Trophoblast cell (in vitro differentiated cells and primary cell): ENCODE measurements around the gene AOPEP.
A peak's percentile ranks its signal among the peaks of the same experiment; 100 is the strongest.

Experiments
- DNase-seq, 2 donors: peaks; one replicate each; pipeline ENCODE4 v3.0.0-alpha.2; 2016
- H2AFZ ChIP-seq: 2 replicates; pipeline ENCODE4 v1.6.1; 2013; ENCODE audit warnings: low read length, moderate library complexity, mild to moderate bottlenecking; ENCODE audit not compliant: insufficient read depth, poor library complexity
- H2AK5ac ChIP-seq: 2 replicates; pipeline ENCODE4 v1.6.1; 2013; ENCODE audit warnings: mild to moderate bottlenecking, low read length
- H2BK120ac ChIP-seq: 2 replicates; pipeline ENCODE4 v1.6.1; 2013; ENCODE audit warnings: low read length, mild to moderate bottlenecking, moderate library complexity; ENCODE audit not compliant: insufficient read depth, poor library complexity
- H2BK12ac ChIP-seq: 2 replicates; pipeline ENCODE4 v1.6.1; 2013; ENCODE audit warnings: mild to moderate bottlenecking, low read length, moderate library complexity
- H2BK5ac ChIP-seq: 2 replicates; pipeline ENCODE4 v1.6.1; 2013; ENCODE audit warnings: low read length, low read depth, moderate library complexity, mild to moderate bottlenecking; ENCODE audit not compliant: poor library complexity
- H3K14ac ChIP-seq: 2 replicates; pipeline ENCODE4 v1.6.1; 2013; ENCODE audit warnings: mild to moderate bottlenecking, low read length
- H3K18ac ChIP-seq: 2 replicates; pipeline ENCODE4 v1.6.1; 2013; ENCODE audit warnings: mild to moderate bottlenecking, low read length
- H3K23ac ChIP-seq: 2 replicates; pipeline ENCODE4 v1.6.1; 2013; ENCODE audit warnings: low read length
- H3K27ac ChIP-seq: 2 replicates; pipeline ENCODE4 v1.5.1; 2013; ENCODE audit warnings: low read depth, mild to moderate bottlenecking, inconsistent platforms, low read length, moderate library complexity
- H3K27me3 ChIP-seq: 2 replicates; pipeline ENCODE4 v1.6.1; 2013; ENCODE audit warnings: inconsistent platforms, mild to moderate bottlenecking, low read length, moderate library complexity; ENCODE audit not compliant: insufficient read depth
- H3K36me3 ChIP-seq, 2 experiments: 1 replicate in 1 of 2; 2 replicates in 1 of 2; pipeline ENCODE4 v1.6.1; 2013; ENCODE audit warnings: low read length in 2 of 2, mild to moderate bottlenecking in 2 of 2, moderate library complexity in 1 of 2; ENCODE audit not compliant: insufficient read depth in 2 of 2, control insufficient read depth in 1 of 2
- H3K4ac ChIP-seq: 2 replicates; pipeline ENCODE4 v1.6.1; 2013; ENCODE audit warnings: low read depth, mild to moderate bottlenecking, low read length, moderate library complexity
- H3K4me1 ChIP-seq, 2 experiments: 1 replicate in 1 of 2; 2 replicates in 1 of 2; pipeline ENCODE4 v1.6.1; 2013; ENCODE audit warnings: low read length in 2 of 2, mild to moderate bottlenecking in 2 of 2, moderate library complexity in 1 of 2; ENCODE audit not compliant: insufficient read depth in 2 of 2, control insufficient read depth in 1 of 2
- H3K4me2 ChIP-seq: 2 replicates; pipeline ENCODE4 v1.6.1; 2013; ENCODE audit warnings: inconsistent platforms, mild to moderate bottlenecking, low read length, moderate library complexity
- H3K4me3 ChIP-seq: 2 replicates; pipeline ENCODE4 v1.5.1; 2013; ENCODE audit warnings: mild to moderate bottlenecking, low read depth, low read length, inconsistent platforms
- H3K79me1 ChIP-seq: one replicate; pipeline ENCODE4 v1.6.1; 2013; ENCODE audit warnings: low read length
- H3K79me2 ChIP-seq: 2 replicates; pipeline ENCODE4 v1.6.1; 2013; ENCODE audit warnings: low read length, mild to moderate bottlenecking; ENCODE audit not compliant: control insufficient read depth, insufficient read depth, poor library complexity
- H3K9ac ChIP-seq: 2 replicates; pipeline ENCODE4 v1.6.1; 2013; ENCODE audit warnings: mild to moderate bottlenecking, low read length
- H3K9me3 ChIP-seq: 2 replicates; pipeline ENCODE4 v1.6.1; 2013; ENCODE audit warnings: low read depth, mild to moderate bottlenecking, control low read depth, inconsistent platforms, low read length; ENCODE audit not compliant: insufficient read depth
- H4K12ac ChIP-seq: 2 replicates; pipeline ENCODE4 v1.6.1; 2013; ENCODE audit warnings: low read depth, mild to moderate bottlenecking, low read length, moderate library complexity
- H4K8ac ChIP-seq: 2 replicates; pipeline ENCODE4 v1.6.1; 2013; ENCODE audit warnings: low read depth, mild to moderate bottlenecking, low read length, moderate library complexity
- H4K91ac ChIP-seq: one replicate; pipeline ENCODE4 v1.6.1; 2013; ENCODE audit warnings: low read depth, mild to moderate bottlenecking, low read length, moderate library complexity
- WGBS: extraction: QIAGEN DNeasy Blood & Tissue Kit; methylation state at CpG from one replicate; pipeline ENCODE4 v1.1.7; 2013; ENCODE audit warnings: missing lambda C conversion rate; ENCODE audit not compliant: insufficient read length, insufficient coverage; ENCODE audit errors: extremely low coverage; 5-methylcytosine and 5-hydroxymethylcytosine counted together

The AOPEP gene

DNA sequence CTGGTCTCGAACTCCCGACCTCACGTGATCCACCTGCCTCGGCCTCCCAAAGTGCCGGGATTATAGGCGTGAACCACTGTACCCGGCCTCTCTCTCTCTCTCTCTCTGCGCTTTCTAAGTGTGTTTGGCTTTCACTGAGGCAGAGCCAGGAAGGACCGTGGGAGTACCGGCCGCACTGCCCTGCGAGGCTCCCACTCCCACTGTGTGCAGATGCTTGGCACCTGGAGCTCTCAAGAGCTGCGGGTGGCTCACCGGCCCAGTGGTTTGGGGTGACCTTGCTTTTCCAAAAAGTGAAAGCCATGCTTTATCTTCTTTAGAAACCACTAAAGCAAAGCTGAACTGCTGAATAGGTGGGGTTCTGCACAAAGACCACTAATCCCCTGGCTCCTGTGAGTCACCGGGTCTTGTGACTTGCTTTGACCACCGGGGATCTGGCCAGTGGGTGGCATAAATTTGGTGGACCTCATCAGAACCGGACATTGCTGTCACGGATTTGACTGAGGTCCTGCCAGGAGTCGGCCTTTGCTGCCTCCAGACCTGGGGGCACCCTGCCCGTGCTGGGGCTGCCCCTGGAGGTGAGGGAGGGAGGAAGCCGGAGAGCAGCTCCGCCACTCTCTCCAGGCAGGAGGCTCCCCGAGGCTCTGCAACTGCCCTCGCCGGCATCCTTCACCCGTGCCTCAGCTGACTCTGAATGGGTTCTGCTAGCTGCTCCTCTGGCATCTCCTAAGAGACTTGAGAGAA is 362.1 kb downstream of the AOPEP start:
- DNase-seq, result no peak
- no peak overlapping the region for H3K4me2 ChIP-seq
- no peak overlapping the region for H3K23ac ChIP-seq
- peak overlapping the region; percentile 35 for H2BK120ac ChIP-seq
- no peak overlapping the region for H2AK5ac ChIP-seq
- peak overlapping the region; percentile 23 for H2BK12ac ChIP-seq
- no peak overlapping the region for H4K12ac ChIP-seq
- peak overlapping the region; percentile 24 for H4K8ac ChIP-seq
- peaks cover 36 to 37% of the 10 kb centered on the region in 2 experiments for H3K36me3 ChIP-seq
- no peak overlapping the region for H3K4ac ChIP-seq
- peaks cover 35 to 48% of the 10 kb centered on the region in 2 experiments for H3K4me1 ChIP-seq
- H3K79me1 ChIP-seq, result peaks cover 33% of the 10 kb centered on the region
- no peak overlapping the region for H2BK5ac ChIP-seq
- no CpG with 5 or more reads among the region's 26 CpGs for WGBS
- no peak overlapping the region for H2AFZ ChIP-seq
- no peaks in the 10 kb centered on the region for H3K27me3 ChIP-seq
- H3K79me2 ChIP-seq, result peaks cover 4% of the 10 kb centered on the region
- H3K14ac ChIP-seq, result no peak overlapping the region
- peak overlapping the region; percentile 41 for H3K18ac ChIP-seq
- no peak overlapping the region for H3K9ac ChIP-seq
- H3K9me3 ChIP-seq, result no peaks in the 10 kb centered on the region
- H4K91ac ChIP-seq, result peak overlapping the region; percentile 51
- H3K4me3 ChIP-seq, result no peak overlapping the region
- H3K27ac ChIP-seq, result no peak overlapping the region

DNA sequence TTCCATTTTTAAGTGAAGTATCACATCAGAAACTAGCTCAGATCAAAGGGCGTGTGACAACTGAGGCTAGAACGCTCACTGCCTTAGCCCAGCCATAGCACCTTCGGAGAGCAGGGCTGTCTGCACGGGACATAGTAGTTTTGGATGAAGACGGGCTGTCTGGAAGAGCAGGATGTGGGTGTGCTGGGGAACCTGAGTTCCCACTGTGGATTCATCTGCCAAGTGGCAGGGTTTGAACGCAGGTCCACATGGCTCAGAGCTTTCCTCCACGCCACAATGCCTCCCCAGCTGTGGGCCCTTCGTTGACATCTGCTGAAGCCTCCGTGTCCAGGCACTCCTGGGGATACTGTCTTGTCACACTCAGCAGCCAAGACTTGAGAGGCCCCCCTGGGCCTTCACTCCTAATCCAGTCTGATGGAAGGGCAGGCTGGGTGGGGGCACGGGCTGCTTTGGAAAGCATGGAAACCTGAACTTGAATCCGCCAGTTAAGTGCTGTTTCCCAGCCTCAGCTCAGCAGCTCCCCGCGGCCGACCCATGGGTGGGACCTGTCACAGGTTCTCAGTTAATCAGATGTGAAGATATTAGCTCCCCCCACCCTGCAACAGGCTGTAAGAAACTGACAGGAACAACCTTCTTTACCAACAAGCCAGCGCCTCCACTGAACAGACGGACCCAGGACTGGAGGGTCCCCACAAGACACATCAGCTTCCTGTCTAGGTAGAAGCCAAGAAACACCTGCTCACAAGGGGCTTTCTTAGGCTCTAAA is 362.9 kb downstream of the AOPEP start:
- H2BK5ac ChIP-seq, result no peak overlapping the region
- H4K8ac ChIP-seq, result peak overlapping the region; percentile 16
- no peak overlapping the region for H3K27ac ChIP-seq
- no peaks in the 10 kb centered on the region for H3K9me3 ChIP-seq
- peaks cover 33% of the 10 kb centered on the region in 2 experiments for H3K36me3 ChIP-seq
- H2AK5ac ChIP-seq, result peak overlapping the region; percentile 60
- H4K91ac ChIP-seq, result peak overlapping the region; percentile 51
- DNase-seq, result no peak
- H2AFZ ChIP-seq, result no peak overlapping the region
- WGBS, result no CpG with 5 or more reads among the region's 16 CpGs
- no peaks in the 10 kb centered on the region for H3K27me3 ChIP-seq
- H3K4me3 ChIP-seq, result no peak overlapping the region
- no peak overlapping the region for H2BK120ac ChIP-seq
- peak overlapping the region; percentile 48 for H3K18ac ChIP-seq
- H2BK12ac ChIP-seq, result peak overlapping the region; percentile 12
- peaks cover 38 to 55% of the 10 kb centered on the region in 2 experiments for H3K4me1 ChIP-seq
- H3K9ac ChIP-seq, result no peak overlapping the region
- no peak overlapping the region for H3K23ac ChIP-seq
- peak overlapping the region; percentile 12 for H3K14ac ChIP-seq
- H3K79me1 ChIP-seq, result peaks cover 37% of the 10 kb centered on the region
- H3K4ac ChIP-seq, result no peak overlapping the region
- H3K4me2 ChIP-seq, result no peak overlapping the region
- H4K12ac ChIP-seq, result no peak overlapping the region
- peaks cover 4% of the 10 kb centered on the region for H3K79me2 ChIP-seq

DNA sequence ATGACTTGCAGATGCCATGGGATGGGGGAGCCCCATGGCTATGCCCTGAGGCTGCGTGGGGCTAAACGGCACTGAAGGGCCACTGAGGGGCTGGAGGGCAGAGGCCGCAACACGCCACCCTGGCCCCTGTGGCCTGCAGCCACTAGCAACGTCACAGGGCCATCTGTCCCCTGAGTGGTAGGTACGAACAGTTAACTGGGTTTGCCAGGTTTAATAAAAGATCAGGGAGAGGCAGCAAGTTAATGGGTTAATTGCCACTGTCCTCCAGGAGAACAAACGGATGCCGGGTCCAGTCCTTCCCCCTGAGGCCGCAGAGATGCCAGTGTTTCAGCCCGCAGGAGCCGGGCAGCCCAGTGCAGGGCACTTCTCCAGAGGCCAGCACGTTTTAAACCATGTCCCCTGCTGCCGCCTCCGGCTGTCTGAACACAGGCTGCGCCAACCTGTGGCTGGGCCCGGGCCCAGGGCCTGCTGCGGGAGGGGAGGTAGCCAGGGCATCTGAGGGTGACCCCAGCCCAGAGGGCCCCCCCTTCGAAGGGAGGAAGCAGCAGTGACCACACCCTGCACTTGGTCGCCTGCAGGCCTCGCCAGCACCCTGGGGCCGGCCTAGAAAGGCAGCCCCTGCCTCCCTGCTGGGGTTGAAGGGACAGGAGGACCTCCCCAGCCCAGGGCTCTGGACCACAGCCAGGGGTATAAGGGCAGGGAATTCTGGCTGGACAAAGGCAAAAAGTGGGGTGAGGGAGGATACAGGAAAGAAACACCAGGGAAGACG is 363.7 kb downstream of the AOPEP start:
- H2BK120ac ChIP-seq, result peak overlapping the region; percentile 6
- peaks cover 38 to 57% of the 10 kb centered on the region in 2 experiments for H3K4me1 ChIP-seq
- H3K79me1 ChIP-seq, result peaks cover 37% of the 10 kb centered on the region
- peaks cover 4% of the 10 kb centered on the region for H3K79me2 ChIP-seq
- no peak overlapping the region for H3K9ac ChIP-seq
- peak overlapping the region; percentile 13 for H4K8ac ChIP-seq
- H3K4me2 ChIP-seq, result no peak overlapping the region
- H3K27ac ChIP-seq, result peak overlapping the region; percentile 99
- peak overlapping the region; percentile 51 for H4K91ac ChIP-seq
- no peak overlapping the region for H2AFZ ChIP-seq
- peak overlapping the region; percentile 36 for H3K14ac ChIP-seq
- H3K18ac ChIP-seq, result peak overlapping the region; percentile 23
- peak overlapping the region; percentile 12 for H2BK12ac ChIP-seq
- H3K23ac ChIP-seq, result no peak overlapping the region
- no peaks in the 10 kb centered on the region for H3K9me3 ChIP-seq
- peak overlapping the region; percentile 56 for H2AK5ac ChIP-seq
- H2BK5ac ChIP-seq, result peak overlapping the region; percentile 27
- no CpG with 5 or more reads among the region's 22 CpGs for WGBS
- peak in 1 of 2 donors; percentile 38 for DNase-seq
- H3K36me3 ChIP-seq, result peaks cover 25 to 28% of the 10 kb centered on the region in 2 experiments
- no peak overlapping the region for H3K4me3 ChIP-seq
- H3K4ac ChIP-seq, result no peak overlapping the region
- no peak overlapping the region for H4K12ac ChIP-seq
- H3K27me3 ChIP-seq, result no peaks in the 10 kb centered on the region
